ENCODE results near the gene SEC11A.
A peak's percentile ranks its signal among the peaks of the same experiment; 100 is the strongest.
"Not testable (repeated sequence)": the region's sequence is repeated elsewhere in the genome, so short reads cannot be mapped to it uniquely, and the experiment has no call there.

Gene SEC11A

DNA sequence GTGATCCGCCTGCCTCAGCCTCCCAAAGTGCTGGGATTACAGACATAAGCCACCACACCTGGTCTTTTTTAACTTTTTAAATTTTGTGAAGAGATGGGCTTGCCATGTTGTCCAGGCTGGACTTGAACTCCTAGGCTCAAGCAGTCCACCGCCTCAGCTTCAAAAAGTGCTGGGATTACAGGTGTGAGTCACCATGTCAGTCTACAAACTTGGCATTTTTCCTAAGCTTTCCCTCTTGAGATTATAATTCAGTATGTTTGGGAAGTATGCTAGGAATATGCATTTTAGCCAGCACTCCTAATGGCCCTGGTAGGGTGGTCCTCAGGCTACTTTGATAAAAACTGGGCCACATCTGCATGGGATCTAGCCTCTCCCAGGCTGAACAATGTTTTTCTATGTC is 66.2 kb downstream of the SEC11A start:
- no peak for TF ChIP-seq POLR2A (IDR thresholded peaks at IDR 0.05; ENCODE audit: low read depth, low read length)
- no peak for TF ChIP-seq TAF1 (IDR thresholded peaks at IDR 0.05; ENCODE audit: borderline replicate concordance, low read depth, low read length)
- DNase-seq (ENCODE audit: insufficient read length) (no peak), FAIRE-seq (no peak)

DNA sequence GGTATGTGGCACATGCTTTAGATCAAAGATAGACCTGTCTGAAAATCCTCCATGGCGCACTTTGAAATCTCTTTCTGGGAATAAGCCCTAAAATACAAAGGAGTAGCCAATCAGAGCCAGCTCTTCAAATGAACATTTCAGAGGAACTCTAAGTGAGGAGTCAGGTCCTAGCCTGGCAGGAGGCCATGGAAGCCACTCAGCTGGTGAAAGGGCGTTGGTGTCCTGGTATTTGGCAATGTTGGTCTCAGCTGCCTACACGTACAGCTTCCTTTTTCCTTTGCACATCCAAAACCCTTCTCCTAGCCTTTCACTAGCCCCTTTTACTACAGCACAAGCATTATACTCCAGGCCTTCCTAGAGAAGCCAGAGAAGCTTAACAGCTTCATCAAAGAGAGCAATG is 67.4 kb downstream of the SEC11A start:
- FAIRE-seq (no peak), DNase-seq (ENCODE audit: insufficient read length) (no peak)
- TF ChIP-seq TAF1 (IDR thresholded peaks at IDR 0.05; ENCODE audit: borderline replicate concordance, low read depth, low read length) (no peak), POLR2A (IDR thresholded peaks at IDR 0.05; ENCODE audit: low read depth, low read length) (no peak), POLR2AphosphoS5 (IDR thresholded peaks at IDR 0.05; ENCODE audit: low read depth, low read length) (no peak)

DNA sequence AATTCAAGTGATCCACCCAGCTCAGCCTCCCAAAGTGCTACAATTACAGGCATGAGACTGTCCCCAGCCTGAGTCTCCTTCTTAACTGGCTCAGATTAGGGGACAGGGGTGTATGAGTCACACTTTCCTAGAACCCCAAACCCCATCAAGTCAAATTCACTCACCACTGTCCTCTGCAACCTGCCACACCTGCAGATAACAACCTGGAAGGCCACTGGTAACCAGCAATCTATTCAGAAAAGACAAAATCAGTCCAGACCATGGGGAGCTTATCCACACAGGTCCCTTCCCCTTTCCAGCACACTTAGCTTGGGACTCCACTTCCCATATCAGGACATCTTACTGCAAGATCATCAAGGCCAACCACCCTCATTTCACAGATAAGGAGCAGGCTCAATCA is 68.2 kb downstream of the SEC11A start:
- no peak for DNase-seq (ENCODE audit: insufficient read length)
- TF ChIP-seq POLR2AphosphoS5 (IDR thresholded peaks at IDR 0.05; ENCODE audit: low read depth, low read length), result no peak
- TF ChIP-seq TAF1 (IDR thresholded peaks at IDR 0.05; ENCODE audit: borderline replicate concordance, low read depth, low read length), result no peak
- TF ChIP-seq POLR2A (IDR thresholded peaks at IDR 0.05; ENCODE audit: low read depth, low read length), result no peak
- no peak for FAIRE-seq

GRCh38 chr15:84645997-84646396 is 69.9 kb downstream of the SEC11A start:
- TF ChIP-seq POLR2AphosphoS5 (IDR thresholded peaks at IDR 0.05; ENCODE audit: low read depth, low read length), result no peak
- no peak for TF ChIP-seq POLR2A (IDR thresholded peaks at IDR 0.05; ENCODE audit: low read depth, low read length)
- TF ChIP-seq TAF1 (IDR thresholded peaks at IDR 0.05; ENCODE audit: borderline replicate concordance, low read depth, low read length), result no peak
- DNase-seq (ENCODE audit: insufficient read length) (no peak), FAIRE-seq (no peak)

DNA sequence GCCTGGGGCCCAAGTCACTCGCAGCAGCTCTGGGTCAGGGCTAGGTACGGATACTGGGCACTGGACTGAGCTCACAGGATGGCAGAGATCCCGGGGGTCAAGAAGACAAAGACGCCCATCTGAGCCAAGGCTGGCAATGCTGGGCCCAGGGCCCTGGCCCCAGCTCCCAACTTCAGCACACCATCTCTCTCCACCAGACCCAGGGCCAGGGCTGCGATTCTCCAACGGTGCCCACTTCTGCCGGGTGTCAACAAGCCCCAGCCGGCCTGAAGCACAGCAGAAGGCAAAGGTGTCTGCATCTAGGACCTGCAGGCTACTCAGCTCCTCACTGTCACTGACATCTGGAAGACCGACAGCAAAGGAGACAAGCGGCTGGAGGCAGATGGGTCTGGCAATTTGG is 70.4 kb downstream of the SEC11A start:
- FAIRE-seq (no peak), DNase-seq (ENCODE audit: insufficient read length) (no peak)
- TF ChIP-seq POLR2A (IDR thresholded peaks at IDR 0.05; ENCODE audit: low read depth, low read length) (no peak), TAF1 (IDR thresholded peaks at IDR 0.05; ENCODE audit: borderline replicate concordance, low read depth, low read length) (no peak), POLR2AphosphoS5 (IDR thresholded peaks at IDR 0.05; ENCODE audit: low read depth, low read length) (no peak)

DNA sequence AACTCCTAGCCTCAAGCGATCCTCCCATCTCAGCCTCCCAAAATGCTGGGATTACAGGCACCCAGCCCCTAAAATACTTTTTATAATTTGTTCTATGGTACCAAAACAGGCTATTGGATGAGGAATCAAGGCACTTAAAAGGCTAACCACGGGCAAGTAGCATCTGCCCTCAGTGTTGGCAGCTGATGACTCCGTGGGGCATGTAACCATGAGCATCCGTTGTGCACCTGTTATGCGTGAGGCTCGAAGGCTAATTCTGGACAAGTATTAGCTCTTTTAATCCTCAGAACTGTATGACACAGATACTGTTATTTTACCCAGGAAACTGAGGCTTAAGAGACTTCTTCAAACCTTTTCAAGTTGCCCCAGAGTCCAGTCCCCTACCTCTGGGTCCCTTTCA is 72.1 kb downstream of the SEC11A start:
- no peak for FAIRE-seq
- DNase-seq (ENCODE audit: insufficient read length), result no peak
- no peak for TF ChIP-seq POLR2A (IDR thresholded peaks at IDR 0.05; ENCODE audit: low read depth, low read length)
- no peak for TF ChIP-seq POLR2AphosphoS5 (IDR thresholded peaks at IDR 0.05; ENCODE audit: low read depth, low read length)
- TF ChIP-seq TAF1 (IDR thresholded peaks at IDR 0.05; ENCODE audit: borderline replicate concordance, low read depth, low read length), result no peak

DNA sequence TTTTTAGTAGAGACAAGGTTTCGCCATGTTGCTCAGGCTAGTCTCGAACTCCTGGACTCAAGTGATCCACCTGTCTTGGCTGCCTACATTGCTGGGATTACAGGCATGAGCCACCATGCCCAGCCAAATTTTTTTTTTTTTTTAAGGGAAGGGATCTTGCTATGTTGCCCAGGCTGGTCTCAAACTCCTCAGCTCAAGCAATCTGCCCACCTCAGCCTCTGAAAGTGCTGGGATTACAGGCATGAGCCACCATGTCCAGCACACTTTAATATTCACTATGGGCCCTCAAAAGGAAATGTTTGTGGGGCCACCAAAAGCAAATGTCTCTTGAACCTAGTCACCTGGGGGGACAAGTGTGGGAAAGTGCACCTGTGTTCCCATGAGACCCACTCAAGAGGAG is 73.3 kb downstream of the SEC11A start:
- not testable (repeated sequence) for DNase-seq (ENCODE audit: insufficient read length); FAIRE-seq

DNA sequence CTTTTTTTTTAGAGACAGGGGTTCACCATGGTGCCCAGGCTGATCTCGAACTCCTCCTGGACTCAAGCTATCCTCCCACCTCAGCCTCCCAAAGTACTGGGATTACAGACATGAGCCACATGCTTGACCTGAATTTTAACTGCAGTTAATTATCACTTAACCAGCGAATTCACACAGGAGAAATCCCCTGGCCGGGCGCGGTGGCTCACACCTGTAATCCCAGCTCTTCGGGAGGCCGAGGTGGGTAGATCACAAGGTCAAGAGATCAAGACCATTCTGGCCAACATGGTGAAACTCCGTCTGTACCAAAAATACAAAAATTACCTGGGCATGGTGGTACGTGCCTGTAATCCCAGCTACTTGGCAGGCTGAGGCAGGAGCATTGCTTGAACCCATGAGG is 74.1 kb downstream of the SEC11A start:
- not testable (repeated sequence) for FAIRE-seq; DNase-seq (ENCODE audit: insufficient read length)

- no peak for FAIRE-seq
- TF ChIP-seq TAF1 (IDR thresholded peaks at IDR 0.05; ENCODE audit: borderline replicate concordance, low read depth, low read length), result no peak
- TF ChIP-seq POLR2AphosphoS5 (IDR thresholded peaks at IDR 0.05; ENCODE audit: low read depth, low read length), result no peak
- no peak for TF ChIP-seq POLR2A (IDR thresholded peaks at IDR 0.05; ENCODE audit: low read depth, low read length)
- no peak for DNase-seq (ENCODE audit: insufficient read length)
These were observed 77.8 kb downstream of the SEC11A start for GRCh38 chr15:84638103-84638502.

DNA sequence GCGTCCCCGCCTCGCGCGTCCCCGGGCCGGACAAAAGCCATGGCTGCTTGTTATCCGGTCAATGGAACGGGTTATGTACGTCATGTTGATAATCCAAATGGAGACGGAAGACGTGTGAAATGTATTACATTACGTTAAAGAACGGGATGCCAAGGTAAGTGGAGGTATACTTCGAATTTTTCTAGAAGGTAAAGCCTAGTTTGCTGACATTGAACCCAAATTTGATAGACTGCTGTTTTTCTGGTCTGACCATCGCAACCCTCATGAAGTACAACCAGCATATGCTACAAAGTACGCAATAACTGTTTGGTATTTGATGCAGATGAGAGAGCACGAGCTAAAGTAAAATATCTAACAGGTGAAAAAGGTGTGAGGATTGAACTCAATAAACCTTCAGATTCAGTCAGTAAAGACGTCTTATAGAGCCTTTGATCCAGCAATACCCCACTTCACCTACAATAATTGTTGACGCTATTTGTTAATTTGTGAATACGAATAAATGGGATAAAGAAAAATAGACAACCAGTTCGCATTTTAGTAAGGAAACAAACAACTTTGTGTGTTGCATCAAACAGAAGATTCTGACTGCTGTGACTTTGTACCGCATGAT is 81.6 kb downstream of the SEC11A start:
- TF ChIP-seq TAF1 (IDR thresholded peaks at IDR 0.05; ENCODE audit: borderline replicate concordance, low read depth, low read length) (no peak), POLR2A (IDR thresholded peaks at IDR 0.05; ENCODE audit: low read depth, low read length) (no peak), POLR2AphosphoS5 (IDR thresholded peaks at IDR 0.05; ENCODE audit: low read depth, low read length) (no peak)
- DNase-seq (ENCODE audit: insufficient read length) (no peak), FAIRE-seq (peak; percentile 67)

- peak; percentile 65 for FAIRE-seq
- peak; percentile 27; the same call in 1 of the 2 replicates for TF ChIP-seq POLR2A (IDR thresholded peaks at IDR 0.05; ENCODE audit: low read depth, low read length)
- 0 out of 2 replicates have a peak, but pooled peaks have one; percentile 41 for TF ChIP-seq TAF1 (IDR thresholded peaks at IDR 0.05; ENCODE audit: borderline replicate concordance, low read depth, low read length)
- no peak for TF ChIP-seq POLR2AphosphoS5 (IDR thresholded peaks at IDR 0.05; ENCODE audit: low read depth, low read length)
These were observed 82.4 kb downstream of the SEC11A start for GRCh38 chr15:84633311-84634227.

GRCh38 chr15:84631706-84632272 is 84.2 kb downstream of the SEC11A start:
- no peak for DNase-seq (ENCODE audit: insufficient read length)
- no peak for FAIRE-seq
- TF ChIP-seq POLR2A (IDR thresholded peaks at IDR 0.05; ENCODE audit: low read depth, low read length) (no peak; the same call in 1 of the 2 replicates), POLR2AphosphoS5 (IDR thresholded peaks at IDR 0.05; ENCODE audit: low read depth, low read length) (no peak), TAF1 (IDR thresholded peaks at IDR 0.05; ENCODE audit: borderline replicate concordance, low read depth, low read length) (no peak)

More at GRCh38 chr15:84633311-84634227, 82.4 kb downstream of the SEC11A start:
- DNase-seq (ENCODE audit: insufficient read length), result peak; percentile 35
